ENCODE measurements around the gene ADCY9. TPM values are rescaled to one million over a fixed set of nuclear protein-coding genes. Genes with fewer than 3 reads are reported as not detected.

Gene ADCY9
- total and polyA plus RNA-seq, 12 donors: 2.3 to 37.6 (median 17.8) TPM

- H3K4me3 ChIP-seq: no peak overlapping the region
- H3K4me1 ChIP-seq (replicated peaks in 1 of 2): no peaks in the 10 kb centered on the region
- 90 to 95% (median 92%) methylated on average over 8 to 10 of the region's 10 CpGs for WGBS, 4 donors
- no peaks in the 10 kb centered on the region for H3K27me3 ChIP-seq
- DNase-seq: no peak
- TF ChIP-seq CTCF (IDR thresholded peaks at IDR 0.05) (no peak), POLR2A (IDR thresholded peaks at IDR 0.05) (no peak)
- no peak overlapping the region for H3K27ac ChIP-seq
- no peaks in the 10 kb centered on the region for H3K9me3 ChIP-seq (replicated peaks in 1 of 3)
- no peaks in the 10 kb centered on the region for H3K36me3 ChIP-seq (replicated peaks in 1 of 2)
- intact Hi-C loops (cut with DNase I): no loop called here
Measured at GRCh38 chr16:4147236-4147635, 31.0 kb upstream of the ADCY9 start.

- Histone ChIP-seq H3K36me3 (replicated peaks in 1 of 2) (no peaks in the 10 kb centered on the region), H3K4me3 (no peak overlapping the region), H3K4me1 (replicated peaks in 1 of 2) (no peaks in the 10 kb centered on the region), H3K27ac (no peak overlapping the region), H3K27me3 (no peaks in the 10 kb centered on the region), H3K9me3 (replicated peaks in 1 of 3) (no peaks in the 10 kb centered on the region)
- intact Hi-C loops (cut with DNase I): no loop called here
- TF ChIP-seq POLR2A (IDR thresholded peaks at IDR 0.05) (no peak), CTCF (IDR thresholded peaks at IDR 0.05) (no peak)
- 63 to 72% (median 68%) methylated on average over 5 of the region's 5 CpGs for WGBS, 4 donors
- DNase-seq: no peak
Measured at GRCh38 chr16:4142268-4142667, 26.0 kb upstream of the ADCY9 start.

- Histone ChIP-seq H3K9me3 (replicated peaks in 1 of 3) (no peaks in the 10 kb centered on the region), H3K27me3 (no peaks in the 10 kb centered on the region), H3K36me3 (replicated peaks in 1 of 2) (no peaks in the 10 kb centered on the region), H3K4me1 (replicated peaks in 1 of 2) (no peaks in the 10 kb centered on the region), H3K4me3 (no peak overlapping the region), H3K27ac (no peak overlapping the region)
- TF ChIP-seq CTCF (IDR thresholded peaks at IDR 0.05) (no peak), POLR2A (IDR thresholded peaks at IDR 0.05) (no peak)
- WGBS, 4 donors: 91 to 97% (median 95%) methylated on average over 12 of the region's 12 CpGs
- intact Hi-C loops (cut with DNase I): no loop called here
- no peak for DNase-seq
Measured at GRCh38 chr16:4141604-4142003, 25.4 kb upstream of the ADCY9 start.

- intact Hi-C loops (cut with DNase I): no loop called here
- H3K27me3 ChIP-seq: no peaks in the 10 kb centered on the region
- H3K27ac ChIP-seq: no peak overlapping the region
- no peak overlapping the region for H3K4me3 ChIP-seq
- H3K4me1 ChIP-seq (replicated peaks in 1 of 2): no peaks in the 10 kb centered on the region
- H3K36me3 ChIP-seq (replicated peaks in 1 of 2): no peaks in the 10 kb centered on the region
- no peak for DNase-seq
- TF ChIP-seq POLR2A (IDR thresholded peaks at IDR 0.05) (no peak), CTCF (IDR thresholded peaks at IDR 0.05) (no peak)
- no peaks in the 10 kb centered on the region for H3K9me3 ChIP-seq (replicated peaks in 1 of 3)
- 69 to 81% (median 76%) methylated on average over 3 of the region's 3 CpGs for WGBS, 4 donors
Measured at GRCh38 chr16:4140652-4141051, 24.4 kb upstream of the ADCY9 start.
